GM21381 (cell line): ENCODE measurements around the gene TCF25.
"Not testable (repeated sequence)": the region's sequence is repeated elsewhere in the genome, so short reads cannot be mapped to it uniquely, and the experiment has no call there.

Experiments used
- ATAC-seq: cut with Tn5 transposase; IDR thresholded peaks from one replicate; pipeline ENCODE4 v1.9.1; 2021; ENCODE audit warnings: mild to moderate bottlenecking, moderate library complexity; ENCODE audit not compliant: unreplicated experiment

The TCF25 gene

GRCh38 chr16:89873109-89873971, at the start of gene TCF25:
TCF25 (plus strand) TSS chr16:89873592; CDS start chr16:89873668, 76 bp downstream.
- ATAC-seq: peak; percentile 36

GRCh38 chr16:89823824-89824148, 49.6 kb upstream of the TCF25 start:
- not testable (repeated sequence) for ATAC-seq

GRCh38 chr16:89826531-89827382, 46.6 kb upstream of the TCF25 start:
- ATAC-seq: no peak

- ATAC-seq: no peak
Measured at GRCh38 chr16:89827383-89828198, 45.8 kb upstream of the TCF25 start.

- ATAC-seq: no peak
Measured at GRCh38 chr16:89828199-89828869, 45.1 kb upstream of the TCF25 start, which contains the start of gene SPIRE2. SPIRE2 (plus strand) TSS chr16:89828475; CDS start chr16:89828551, 76 bp downstream.

GRCh38 chr16:89828870-89829629, 44.3 kb upstream of the TCF25 start:
- ATAC-seq: no peak

- no peak for ATAC-seq
Measured at GRCh38 chr16:89829630-89830437, 43.6 kb upstream of the TCF25 start.

- no peak for ATAC-seq
Measured at GRCh38 chr16:89831810-89832328, 41.5 kb upstream of the TCF25 start.

GRCh38 chr16:89833664-89834363, 39.6 kb upstream of the TCF25 start:
- ATAC-seq: not testable (repeated sequence)

- not testable (repeated sequence) for ATAC-seq
Measured at GRCh38 chr16:89834813-89835363, 38.5 kb upstream of the TCF25 start.

GRCh38 chr16:89836484-89836883, 36.9 kb upstream of the TCF25 start:
- not testable (repeated sequence) for ATAC-seq

- no peak for ATAC-seq
Measured at GRCh38 chr16:89837014-89837546, 36.3 kb upstream of the TCF25 start.

GRCh38 chr16:89841275-89841674, 32.1 kb upstream of the TCF25 start:
- no peak for ATAC-seq

- ATAC-seq: no peak
Measured at GRCh38 chr16:89842471-89843408, 30.7 kb upstream of the TCF25 start.

GRCh38 chr16:89843409-89844350, 29.7 kb upstream of the TCF25 start:
- ATAC-seq: no peak
